Skin of body (tissue), 2 donors: ENCODE results near the gene ATOH7. TPM values are rescaled to one million over a fixed set of nuclear protein-coding genes. Genes with fewer than 3 reads are reported as not detected.
"Not testable (repeated sequence)": the region's sequence is repeated elsewhere in the genome, so short reads cannot be mapped to it uniquely, and the experiment has no call there.

Source experiments
- DNase-seq: peaks from one replicate; lab custom pipeline; 2025; lab: John Stamatoyannopoulos, UW
- total RNA-seq: library from RNA; depleted of rRNA; stranded (reverse); fragments of >200 nt; gene quantifications from one replicate; pipeline ENCODE4 v1.2.3, GENCODE V29; 2014

ATOH7 gene
- not detected for total RNA-seq

DNA sequence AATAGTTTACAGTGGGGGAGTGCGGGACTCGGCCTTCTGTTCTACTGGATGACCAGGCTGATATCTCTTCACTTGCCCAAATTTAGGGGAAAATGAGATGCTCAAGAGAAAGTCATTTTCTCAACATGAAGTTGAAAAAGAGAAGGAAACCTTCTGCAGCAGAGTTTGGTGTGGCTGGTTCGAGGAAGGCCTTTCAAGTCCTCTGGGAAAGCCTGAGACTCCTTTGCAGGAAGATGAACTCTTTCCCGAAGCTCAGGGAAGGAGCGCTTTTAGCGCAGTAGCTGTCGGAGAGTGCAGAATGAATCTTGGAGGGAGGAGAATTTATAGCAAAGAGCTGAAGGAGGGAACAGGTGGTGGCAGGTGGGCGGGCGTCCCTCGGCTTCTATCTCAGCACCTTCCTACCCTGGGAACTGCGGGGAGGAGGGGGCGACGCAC lies at the start of gene ATOH7:
Gene ATOH7 (minus strand): TSS at position 297 of the 435 bp plus-strand sequence. CDS start 436 bp downstream, outside the sequence.
- no peak for DNase-seq

DNA sequence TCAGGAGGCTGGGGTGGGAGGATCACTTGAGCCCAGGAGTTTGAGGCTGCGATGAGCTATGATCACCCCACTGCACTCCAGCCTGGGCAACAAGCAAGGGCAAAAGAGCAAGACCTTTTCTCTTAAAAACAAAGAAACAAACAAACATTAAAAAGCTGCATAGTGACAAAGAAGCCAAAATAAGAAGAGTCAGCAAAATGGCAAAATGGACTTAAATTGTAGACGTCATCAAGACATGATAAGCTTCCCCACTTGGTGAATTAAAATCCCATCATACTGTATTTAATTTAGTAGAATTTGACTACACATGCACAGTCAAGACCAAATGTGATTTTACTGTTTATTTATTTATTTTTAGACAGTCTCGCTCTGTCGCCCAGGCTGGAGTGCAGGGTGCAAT lies 48.8 kb upstream of the ATOH7 start:
- DNase-seq, result no peak

DNA sequence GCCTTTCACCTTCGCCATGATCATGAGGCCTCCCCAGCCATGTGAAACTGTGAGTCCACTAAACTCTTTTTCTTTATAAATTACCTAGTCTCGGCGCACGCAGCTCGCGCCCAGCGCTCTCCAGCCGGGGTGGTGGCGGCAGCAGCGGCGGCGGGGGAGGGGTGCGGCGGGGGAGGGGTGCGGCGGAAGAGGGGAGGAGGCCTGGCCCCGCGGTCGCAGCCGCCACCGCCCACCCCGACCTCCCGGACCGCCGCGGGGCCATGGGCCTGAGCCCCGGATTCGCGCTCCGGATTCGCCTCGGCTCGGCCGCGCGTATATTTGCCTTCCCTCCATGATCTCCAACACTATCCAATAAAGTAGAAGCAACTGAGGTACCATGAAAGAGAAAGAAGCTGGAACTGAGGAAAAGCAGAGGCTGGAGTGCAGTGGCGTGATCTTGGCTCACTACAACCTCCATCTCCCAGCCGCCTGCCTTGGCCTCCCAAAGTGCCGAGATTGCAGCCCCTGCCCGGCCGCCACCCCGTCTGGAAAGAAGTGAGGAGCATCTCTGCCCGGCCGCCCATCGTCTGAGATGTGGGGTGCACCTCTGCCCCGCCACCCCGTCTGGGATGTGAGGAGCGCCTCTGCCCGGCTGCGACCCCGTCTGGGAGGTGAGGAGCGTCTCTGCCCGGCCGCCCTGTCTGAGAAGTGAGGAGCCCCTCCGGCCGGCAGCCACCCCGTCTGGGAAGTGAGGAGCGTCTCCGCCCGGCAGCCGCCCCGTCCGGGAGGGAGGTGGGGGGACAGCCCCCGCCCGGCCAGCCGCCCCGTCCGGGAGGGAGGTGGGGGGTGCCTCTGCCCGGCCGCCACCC lies 47.2 kb upstream of the ATOH7 start:
- DNase-seq, result not testable (repeated sequence)

DNA sequence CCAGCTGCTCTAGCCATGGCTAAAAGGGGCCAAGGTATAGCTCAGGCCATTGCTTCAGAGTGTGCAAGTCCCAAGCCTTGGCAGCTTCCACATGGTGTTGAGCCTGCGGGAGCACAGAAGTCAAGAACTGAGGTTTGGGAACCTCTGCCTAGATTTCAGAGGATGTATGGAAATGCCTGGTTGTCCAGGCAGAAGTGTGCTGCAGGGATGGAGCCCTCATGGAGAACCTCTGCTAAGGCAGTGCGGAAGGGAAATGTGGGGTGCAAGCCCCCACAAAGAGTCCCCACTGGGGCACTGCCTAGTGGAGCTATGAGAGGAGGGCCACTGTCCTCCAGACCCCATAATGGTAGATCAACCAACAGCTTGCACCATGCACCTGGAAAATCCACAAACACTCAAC lies 45.9 kb upstream of the ATOH7 start:
- DNase-seq, result not testable (repeated sequence)

DNA sequence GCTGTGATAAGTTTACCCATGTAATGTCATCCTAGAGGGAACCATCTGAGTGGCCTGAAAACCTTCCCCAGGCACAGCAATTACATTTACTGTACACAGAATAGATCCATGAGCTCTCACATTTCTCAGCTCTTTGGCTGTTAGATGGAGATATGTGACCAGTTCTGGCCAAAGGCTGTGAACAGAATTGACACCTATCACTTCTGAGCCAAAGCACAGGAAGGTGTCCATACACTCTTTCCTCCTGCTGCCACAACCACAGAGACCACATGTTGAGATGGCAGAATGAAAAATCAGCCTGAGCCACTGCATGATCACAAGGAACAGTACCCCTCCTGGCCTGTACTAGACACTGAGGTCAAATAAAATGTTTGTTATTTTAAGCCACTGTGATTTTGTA lies 44.3 kb upstream of the ATOH7 start:
- DNase-seq, result no peak

DNA sequence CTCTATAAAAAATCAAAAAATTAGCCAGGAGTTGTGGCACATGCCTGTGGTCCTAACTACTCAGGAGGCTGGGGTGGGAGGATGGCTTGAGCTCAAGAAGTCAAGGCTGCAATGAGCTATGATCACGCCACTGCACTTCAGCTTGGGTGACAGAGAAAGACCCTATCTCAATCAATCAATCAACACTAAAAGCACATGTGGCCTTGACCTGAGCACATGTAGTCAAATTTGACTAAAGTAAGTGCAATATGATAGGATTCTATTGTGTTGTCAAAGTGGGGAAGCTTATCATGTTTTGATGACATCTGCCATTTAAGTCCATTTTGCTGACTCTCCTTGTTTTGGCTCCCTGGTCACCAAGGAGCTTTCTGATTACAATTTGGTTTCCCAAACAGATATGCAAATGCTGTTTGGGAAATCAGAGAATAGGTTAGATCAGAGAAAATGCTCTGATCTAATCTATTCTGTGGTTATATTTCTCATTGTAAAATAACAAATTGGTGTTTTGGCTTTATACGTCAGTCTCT lies 43.8 kb upstream of the ATOH7 start:
- DNase-seq, result no peak

DNA sequence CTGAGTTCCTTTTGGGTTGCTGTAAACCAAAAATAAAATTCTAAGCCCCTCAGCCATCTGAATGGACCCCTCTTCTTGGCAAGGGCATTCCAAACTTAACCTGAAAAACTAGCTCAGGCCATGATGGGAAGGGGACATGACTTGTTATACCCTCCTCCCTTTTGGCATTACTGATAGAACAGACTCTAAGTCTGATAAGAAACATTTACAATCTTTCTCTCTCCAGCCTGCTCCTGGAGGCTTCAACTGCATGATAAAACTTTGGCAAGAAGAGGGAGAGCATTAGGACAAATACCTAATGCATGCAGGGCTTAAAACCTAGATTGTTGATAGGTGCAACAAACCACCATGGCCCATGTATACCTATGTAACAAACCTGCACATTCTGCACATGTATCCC lies 40.9 kb upstream of the ATOH7 start:
- no peak for DNase-seq

DNA sequence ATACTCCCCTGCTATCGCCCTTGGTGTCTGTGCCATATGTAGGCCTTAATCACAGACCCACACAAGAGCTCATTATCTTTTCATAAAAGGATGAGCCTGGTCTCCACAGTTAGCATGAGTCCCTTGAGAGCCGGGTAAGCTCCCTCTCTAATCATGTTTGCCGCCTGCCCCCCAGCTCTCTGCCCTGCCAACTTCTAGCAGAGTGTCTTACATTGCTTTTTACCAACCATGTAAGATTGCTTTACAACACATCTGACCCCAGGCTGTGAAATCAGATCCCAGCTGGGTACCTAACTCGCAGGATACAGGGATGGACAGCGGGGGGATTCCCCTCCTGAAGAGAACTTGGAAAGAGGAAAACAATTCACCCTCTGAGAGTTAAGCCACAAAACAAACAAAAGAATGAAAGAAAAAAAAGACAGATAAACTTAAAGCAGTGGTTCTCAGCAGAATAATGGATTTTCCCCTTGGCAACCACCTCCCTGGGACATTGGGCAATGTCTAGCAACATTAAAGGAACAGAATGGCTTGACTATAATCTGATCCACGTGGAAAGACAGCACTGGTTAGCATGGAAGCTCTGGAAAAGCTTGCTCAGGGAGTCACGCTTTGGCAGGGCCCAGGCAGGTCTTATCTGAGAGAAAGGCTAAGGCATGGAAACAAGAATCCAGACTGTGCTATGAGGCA lies 39.4 kb upstream of the ATOH7 start:
- no peak for DNase-seq

DNA sequence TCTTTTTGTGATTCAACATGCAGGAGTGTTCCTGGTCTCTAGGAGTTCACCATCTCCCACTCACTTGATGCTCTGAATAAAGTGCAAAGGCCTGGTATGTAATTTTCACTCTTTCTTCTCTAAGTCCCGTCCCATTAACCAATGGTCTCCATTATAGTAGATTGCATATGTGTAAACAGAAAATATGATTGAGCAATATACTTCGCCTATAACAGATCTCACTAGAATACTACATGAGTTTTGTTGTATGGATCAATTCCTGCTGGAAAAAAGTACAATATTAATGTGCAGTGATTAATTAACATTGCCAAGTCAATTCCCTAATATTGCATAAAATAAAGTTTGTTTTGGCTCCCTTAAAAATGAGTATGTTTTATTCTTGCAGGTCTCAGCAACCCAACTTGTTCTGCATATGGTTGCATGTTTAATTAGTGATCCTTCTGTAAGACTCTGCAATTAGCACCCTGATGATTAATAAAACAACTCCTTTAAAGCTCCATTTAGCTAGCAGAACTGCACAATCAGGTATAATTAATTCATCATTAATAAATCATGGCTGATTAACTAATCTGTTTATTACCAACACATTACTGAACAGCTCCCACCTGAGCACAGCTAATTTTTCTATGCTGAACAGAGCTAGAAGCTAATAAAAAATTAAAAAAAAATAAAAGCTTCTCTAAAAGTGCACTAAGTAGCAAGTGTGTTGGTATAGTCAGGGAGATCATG lies 37.8 kb upstream of the ATOH7 start:
- no peak for DNase-seq

DNA sequence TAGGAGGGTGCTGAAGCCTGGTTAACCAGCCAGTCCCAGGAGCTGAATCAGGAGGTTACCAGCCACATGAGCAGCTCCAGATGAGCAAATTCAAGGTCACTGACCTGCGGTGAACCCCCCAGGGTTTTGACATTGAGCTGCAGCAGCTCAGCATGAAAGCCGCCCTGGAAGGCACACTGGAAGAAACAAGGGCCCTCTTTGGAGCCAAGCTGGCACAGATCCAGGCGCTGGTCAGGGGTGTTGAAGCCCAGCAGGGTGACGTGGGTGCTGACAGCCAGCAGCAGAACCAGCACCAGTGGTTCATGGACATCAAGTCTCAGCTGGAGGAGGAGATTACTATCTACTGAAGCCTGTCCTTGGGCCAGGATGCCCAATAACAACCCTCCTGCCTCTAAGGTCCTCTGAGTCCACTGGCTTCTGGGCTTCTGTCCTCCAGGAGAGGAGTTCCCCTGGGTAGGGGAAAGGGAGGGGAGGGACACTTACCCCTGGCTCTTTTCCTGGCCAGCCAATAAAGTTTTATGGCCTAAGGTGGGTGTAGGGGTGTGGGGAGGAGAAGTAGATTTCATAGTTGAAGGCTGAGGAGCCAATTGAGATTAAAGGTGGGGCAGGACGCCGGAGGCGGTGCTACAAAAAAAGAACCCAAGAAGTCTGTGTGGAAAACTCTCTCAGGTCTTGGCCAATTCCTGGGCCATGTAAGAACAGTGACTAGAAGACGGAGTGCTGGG lies 29.4 kb upstream of the ATOH7 start:
- no peak for DNase-seq

DNA sequence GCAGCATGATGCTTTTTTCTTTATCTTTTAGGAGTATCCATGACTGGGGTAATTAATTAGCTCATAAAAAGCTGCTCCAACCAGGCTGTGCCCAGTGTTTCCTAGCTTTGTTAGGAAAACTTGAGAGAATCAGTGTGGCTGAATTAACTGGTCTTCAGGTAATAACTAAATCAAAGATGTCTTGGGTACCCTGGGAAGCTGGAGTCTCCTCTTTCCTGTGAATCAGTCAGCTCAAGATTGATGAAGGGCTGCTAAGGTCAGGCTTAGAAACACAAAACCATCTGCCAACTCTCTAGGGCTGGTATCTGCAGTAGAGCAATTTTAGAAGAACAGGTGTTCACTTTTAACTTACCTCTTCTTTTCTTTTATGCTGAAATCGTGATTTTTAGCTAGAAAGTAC lies 21.4 kb upstream of the ATOH7 start:
- DNase-seq, result no peak

DNA sequence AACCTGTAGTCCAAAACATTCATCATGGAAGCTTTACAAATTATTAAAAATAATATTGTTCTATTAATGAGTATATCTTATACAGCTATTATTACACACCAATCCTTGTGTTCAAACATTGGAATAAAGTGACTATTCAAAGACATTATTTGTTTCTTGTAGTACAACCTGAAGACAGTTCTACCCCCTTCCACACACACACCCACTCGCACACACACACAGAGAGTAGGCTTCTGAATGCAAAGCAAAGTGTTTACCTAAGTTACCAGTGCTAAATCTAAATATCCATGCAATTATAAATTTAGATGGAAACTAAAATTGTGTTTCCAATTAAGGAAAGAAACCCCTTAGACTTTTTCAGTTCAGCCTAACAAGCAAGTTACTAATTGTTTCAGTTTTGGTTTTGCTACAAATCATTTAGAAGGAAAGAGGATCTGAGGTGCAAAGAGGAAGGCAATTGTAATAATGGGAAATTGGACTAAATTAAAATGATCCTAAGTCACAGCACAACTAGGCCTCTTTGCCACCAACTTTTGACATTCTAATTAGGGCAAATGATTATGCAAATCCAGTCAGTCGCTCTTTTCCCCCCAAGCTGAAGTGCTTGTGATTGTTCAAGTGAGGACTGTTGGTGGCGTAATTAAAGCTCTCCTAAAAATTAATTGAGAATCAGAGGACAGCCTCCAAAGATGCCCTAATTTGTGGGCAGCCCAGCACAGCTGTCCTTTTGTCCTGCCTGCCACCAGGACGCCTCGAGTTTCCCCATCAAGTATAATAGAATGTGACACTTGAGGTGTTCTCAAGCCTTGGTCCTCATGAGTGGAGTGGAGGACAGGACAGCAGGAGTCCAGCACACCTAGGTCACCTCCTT lies 19.9 kb upstream of the ATOH7 start:
- no peak for DNase-seq

DNA sequence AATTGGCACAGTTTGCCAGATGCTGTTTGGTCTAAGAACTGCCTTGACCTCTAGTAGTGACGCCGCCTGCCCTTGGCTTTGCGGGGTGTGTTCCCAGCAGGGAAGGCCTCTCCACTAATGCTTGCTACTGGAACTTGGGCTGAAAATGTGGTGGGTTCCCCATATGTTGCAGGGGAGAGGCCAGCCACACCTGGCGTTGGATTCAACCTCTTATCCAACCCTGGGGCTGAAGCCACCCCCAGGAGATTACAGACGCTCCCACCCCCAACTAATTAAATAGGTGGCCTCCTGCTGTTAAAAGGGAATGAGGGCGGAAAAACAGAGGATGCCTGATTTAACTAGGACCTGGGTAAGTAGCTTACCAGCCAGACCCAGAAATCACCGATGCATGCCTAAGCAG lies 19.2 kb upstream of the ATOH7 start:
- no peak for DNase-seq

DNA sequence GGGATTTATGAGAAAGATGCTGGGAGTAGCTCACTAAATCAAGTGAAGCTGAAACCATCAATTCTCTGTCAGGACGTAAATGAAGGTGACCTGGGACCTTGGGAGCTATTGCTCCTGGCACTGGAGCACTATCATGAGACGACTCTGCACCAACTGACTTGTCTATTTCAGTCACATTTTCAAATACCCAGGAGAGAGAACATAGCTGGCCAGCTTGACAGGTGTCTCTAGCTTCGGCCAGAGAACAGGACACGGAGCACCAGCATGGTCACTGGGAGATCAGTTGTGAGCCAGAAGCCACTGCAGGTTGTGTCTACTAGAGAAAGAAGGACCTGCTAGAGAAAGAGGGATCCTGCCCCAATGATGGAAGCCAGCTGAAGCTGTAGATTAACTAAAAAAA lies 17.4 kb upstream of the ATOH7 start:
- no peak for DNase-seq

DNA sequence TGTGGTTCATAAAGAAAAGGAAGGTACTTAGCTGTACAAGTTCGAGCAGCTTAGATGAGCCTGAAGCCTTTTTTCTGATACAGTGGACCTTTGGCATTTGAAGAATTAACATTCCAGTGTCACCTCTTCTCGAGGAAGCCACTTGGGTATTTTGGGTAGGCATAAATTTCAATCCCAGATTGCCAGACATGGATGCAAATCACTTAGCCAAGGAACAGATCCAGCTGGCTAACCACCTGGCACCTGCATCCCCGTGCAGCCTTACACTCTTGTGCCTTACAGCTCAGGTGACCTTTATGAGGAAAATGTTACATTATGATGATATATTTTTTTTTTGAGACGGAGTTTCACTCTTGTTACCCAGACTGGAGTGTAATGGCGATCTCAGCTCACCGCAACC lies 16.0 kb upstream of the ATOH7 start:
- DNase-seq, result no peak

DNA sequence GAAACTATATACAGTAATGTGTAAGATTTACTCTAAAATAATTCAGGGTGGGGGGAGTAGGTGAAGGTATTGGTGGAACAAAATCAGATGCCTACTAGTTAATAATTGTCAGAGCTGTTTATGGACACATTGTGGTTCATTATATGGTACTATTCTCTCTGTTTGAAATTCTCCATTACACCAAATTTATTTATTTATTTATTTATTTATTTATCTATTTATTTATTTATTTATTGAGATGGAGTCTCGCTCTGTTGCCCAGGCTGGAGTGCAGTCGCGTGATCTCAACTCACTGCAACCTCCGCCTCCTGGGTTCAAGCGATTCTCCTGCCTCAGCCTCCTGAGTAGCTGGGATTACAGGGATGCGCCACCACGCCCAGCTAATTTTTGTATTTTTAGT lies 14.5 kb upstream of the ATOH7 start:
- DNase-seq, result not testable (repeated sequence)

DNA sequence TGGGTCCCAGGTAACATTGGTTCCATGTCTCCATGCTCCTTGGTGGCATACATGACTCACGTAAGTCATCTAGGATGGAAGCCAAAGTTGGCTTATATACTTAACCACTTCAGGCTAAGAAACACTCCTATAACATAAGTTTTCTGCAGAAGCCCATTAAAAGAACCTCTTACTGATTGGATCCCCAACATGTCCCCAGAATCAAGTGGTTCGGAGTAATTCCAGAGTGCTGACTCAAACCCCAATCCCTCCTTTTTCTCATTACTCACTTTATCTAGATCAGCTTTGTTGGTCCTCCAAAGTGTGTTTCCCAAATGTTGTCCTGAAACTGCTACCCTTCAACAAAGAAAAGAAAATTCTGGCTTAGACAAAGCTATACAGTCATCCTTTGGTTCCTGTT lies 10.1 kb upstream of the ATOH7 start:
- no peak for DNase-seq

DNA sequence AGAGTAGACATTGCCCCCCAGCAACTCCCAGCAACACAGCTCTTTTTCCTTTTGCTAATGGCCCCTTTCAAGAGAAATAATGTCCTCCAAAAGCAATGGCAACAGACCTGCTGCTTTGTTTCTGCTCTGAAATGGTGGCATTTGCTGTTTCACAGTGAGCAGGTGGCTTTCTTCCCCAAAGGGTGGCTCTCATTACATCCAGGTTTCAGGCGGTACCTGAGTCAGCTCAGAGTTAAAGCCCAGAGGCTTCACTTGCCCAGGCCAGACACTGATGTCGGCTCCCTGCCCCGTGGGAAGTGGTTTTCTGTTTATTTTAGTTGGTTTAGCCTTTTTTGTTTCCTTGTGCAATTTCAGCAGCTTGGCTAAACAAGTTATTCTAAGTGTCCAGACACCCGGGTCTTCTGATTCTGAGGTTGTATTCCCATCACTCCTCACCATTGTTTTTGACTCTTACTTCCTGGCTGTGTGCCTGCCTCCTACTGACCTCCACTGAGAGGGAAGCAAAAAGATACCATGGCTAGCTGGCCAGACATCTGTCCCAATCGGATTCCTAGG lies 7.8 kb upstream of the ATOH7 start:
- no peak for DNase-seq

DNA sequence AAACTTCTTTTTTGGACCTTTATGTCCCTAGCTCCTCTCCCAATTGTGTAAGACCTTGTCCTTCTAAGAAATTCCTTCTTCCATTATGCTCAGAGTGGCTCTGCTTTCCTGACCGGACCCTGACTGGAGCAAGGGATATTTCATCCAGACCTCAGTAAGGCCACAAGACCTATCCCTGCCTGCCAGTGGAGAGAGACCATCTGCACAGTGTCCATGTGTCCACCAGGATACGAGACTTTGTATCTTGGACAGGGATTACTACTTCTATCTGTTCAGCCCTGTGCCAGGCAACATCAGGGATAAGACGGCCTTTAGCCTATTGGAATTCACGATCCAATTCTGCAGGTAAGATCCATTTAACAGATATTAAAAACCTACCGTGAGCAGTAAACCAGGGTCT lies 7.2 kb upstream of the ATOH7 start:
- no peak for DNase-seq

DNA sequence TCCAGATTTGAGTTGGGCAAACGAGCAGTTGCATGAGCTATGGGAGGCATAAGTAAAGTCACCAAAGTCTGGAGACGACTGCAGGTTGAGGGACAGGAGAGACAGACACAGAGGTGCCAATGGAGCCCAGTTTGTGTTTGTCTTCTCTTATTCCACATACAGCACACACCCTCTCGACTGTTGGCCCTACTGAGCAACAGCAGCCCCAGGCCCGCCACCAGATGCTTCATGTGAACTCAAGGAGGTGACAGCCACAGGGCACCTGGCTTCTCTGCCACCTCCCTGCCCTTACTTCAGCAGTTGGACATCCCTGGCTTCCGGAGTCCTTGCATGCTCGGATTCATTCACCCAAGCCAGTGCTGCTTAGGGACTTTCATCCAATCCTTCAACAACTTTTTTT lies 6.5 kb upstream of the ATOH7 start:
- DNase-seq, result no peak
